CD4-positive, CD25-positive, alpha-beta regulatory T cell (primary cell): ENCODE data around the gene PPP1R12C. TPM values are rescaled to one million over a fixed set of nuclear protein-coding genes. Genes with fewer than 3 reads are reported as not detected.

ENCODE experiments used
- ATAC-seq, 2 donors: fragments of 150-1000 bp; cut with Tn5 transposase; one replicate each; pipeline ENCODE4 v1.10.0; 2021; ENCODE audit warnings: low read depth in 2 of 2, moderate number of reproducible peaks in 2 of 2, moderate library complexity in 1 of 2
- DNase-seq, 3 donors: peaks; one replicate each; pipeline versions ENCODE4 v3.0.0 to v3.0.0-alpha.2; 2012 to 2022; ENCODE audit warnings: mixed read lengths in 1 of 3
- H3K27ac ChIP-seq: one replicate; pipeline ENCODE4 v1.7.0; 2013; ENCODE audit warnings: mild to moderate bottlenecking, low read length; ENCODE audit not compliant: insufficient read depth, poor library complexity, severe bottlenecking
- H3K27me3 ChIP-seq: one replicate; pipeline ENCODE4 v1.7.0; 2013; ENCODE audit warnings: low read length; ENCODE audit not compliant: control insufficient read depth, insufficient read depth
- H3K36me3 ChIP-seq: one replicate; pipeline ENCODE4 v1.7.0; 2013; ENCODE audit warnings: mild to moderate bottlenecking, low read length, moderate library complexity; ENCODE audit not compliant: control insufficient read depth, insufficient read depth
- H3K4me1 ChIP-seq: 2 replicates; pipeline ENCODE4 v1.7.0; 2013; ENCODE audit warnings: mild to moderate bottlenecking, low read length; ENCODE audit not compliant: insufficient read depth, control insufficient read depth, poor library complexity, severe bottlenecking
- H3K4me3 ChIP-seq: one replicate; pipeline ENCODE4 v1.7.0; 2013; ENCODE audit warnings: low read depth, mild to moderate bottlenecking, low read length, moderate library complexity
- H3K9me3 ChIP-seq, 2 experiments: 1 replicate in 1 of 2; 2 replicates in 1 of 2; pipeline ENCODE4 v1.7.0; 2013; ENCODE audit warnings: low read length in 2 of 2, mild to moderate bottlenecking in 1 of 2, moderate library complexity in 1 of 2; ENCODE audit not compliant: control insufficient read depth in 2 of 2
- H3K27ac Mint-ChIP-seq, 3 donors: one replicate each; pipeline ENCODE4 v1.8.0; 2020 to 2022; ENCODE audit warnings: mild to moderate bottlenecking in 3 of 3, mixed read lengths in 3 of 3, moderate library complexity in 2 of 3
- H3K27me3 Mint-ChIP-seq: one replicate; pipeline ENCODE4 v1.8.0; 2022; ENCODE audit warnings: mild to moderate bottlenecking, mixed read lengths
- H3K36me3 Mint-ChIP-seq: one replicate; pipeline ENCODE4 v1.8.0; 2020; ENCODE audit warnings: mixed read lengths
- H3K4me1 Mint-ChIP-seq, 4 donors: one replicate each; pipeline ENCODE4 v1.8.0; 2020 to 2022; ENCODE audit warnings: mixed read lengths in 4 of 4, mild to moderate bottlenecking in 1 of 4
- H3K4me3 Mint-ChIP-seq, 4 donors: one replicate each; pipeline ENCODE4 v1.8.0; 2020 to 2022; ENCODE audit warnings: mild to moderate bottlenecking in 4 of 4, mixed read lengths in 4 of 4, moderate library complexity in 3 of 4
- H3K9me3 Mint-ChIP-seq, 7 donors: one replicate each; pipeline ENCODE4 v1.8.0; 2020 to 2022; ENCODE audit warnings: mixed read lengths in 7 of 7, mild to moderate bottlenecking in 3 of 7, moderate library complexity in 2 of 7
- polyA plus RNA-seq, 4 donors: library from polyadenylated mRNA; unstranded; fragments of 300-500 nt; fragmentation: Illumina TruSeq; gene quantifications; one replicate each; pipeline ENCODE4 v1.2.3, GENCODE V29; 2021
- total RNA-seq: library from RNA; stranded (reverse); gene quantifications from one replicate; pipeline ENCODE4 v1.2.3, GENCODE V29; 2022

Gene PPP1R12C
- total RNA-seq (191 TPM), polyA plus RNA-seq (1 to 10 TPM; 2.2 to 5.9 (median 3.8) TPM)

DNA sequence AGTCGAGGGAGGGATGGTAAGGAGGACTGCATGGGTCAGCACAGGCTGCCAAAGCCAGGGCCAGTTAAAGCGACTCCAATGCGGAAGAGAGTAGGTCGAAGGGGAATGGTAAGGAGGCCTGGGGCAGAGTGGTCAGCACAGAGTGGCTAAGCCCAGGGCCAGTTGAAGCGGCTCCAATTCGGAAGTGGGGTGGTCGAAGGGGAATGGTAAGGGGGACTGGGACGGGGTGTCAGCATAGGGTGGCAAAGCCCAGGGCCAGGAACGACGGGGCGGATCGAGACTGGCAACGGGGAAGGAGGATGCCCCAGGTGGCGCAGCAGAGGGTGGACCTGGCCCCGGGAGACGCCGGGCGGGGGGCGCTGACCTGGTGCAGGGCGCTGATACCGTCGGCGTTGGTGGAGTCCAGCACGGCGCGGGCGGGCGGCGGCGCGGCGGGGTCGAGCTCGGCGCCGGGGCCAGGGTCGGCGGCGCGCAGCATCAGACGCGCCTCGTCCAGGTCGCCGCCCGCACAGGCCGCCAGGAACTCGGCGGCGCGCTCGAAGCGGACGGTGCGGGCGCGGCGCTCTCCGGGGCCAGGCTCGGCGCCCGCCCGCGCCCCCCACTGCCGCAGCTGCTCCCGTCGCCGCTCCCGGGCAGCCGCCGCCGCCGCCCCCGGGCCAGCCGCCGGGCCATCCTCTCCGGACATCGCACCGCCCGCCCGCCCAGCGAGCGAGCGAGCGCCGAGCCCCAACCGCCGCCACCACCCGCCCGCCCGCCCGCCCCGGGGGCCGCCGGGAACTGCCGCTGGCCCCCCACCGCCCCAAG is at the start of gene PPP1R12C:
TSS of gene PPP1R12C (minus strand) at position 779 of the 804 bp plus-strand sequence. CDS start at position 685, 94 bp downstream.
- Histone ChIP-seq H3K27ac (peak within 1 kb of the TSS; percentile 71), H3K4me3 (peak within 1 kb of the TSS; percentile 80), H3K36me3 (peaks cover 7% of the 10 kb centered on the region), H3K9me3 (no peaks in the 10 kb centered on the region), H3K4me1 (peaks cover 37% of the 10 kb centered on the region), H3K27me3 (no peaks in the 10 kb centered on the region)
- no peaks in the 10 kb centered on the region for H3K36me3 Mint-ChIP-seq
- DNase-seq (peak in 1 of 3 donors; percentile 20), ATAC-seq (peak; percentile 2 to 4)
- H3K4me1 Mint-ChIP-seq, result peaks cover 9 to 48% (median 26%) of the 10 kb centered on the region in 4 donors
- H3K4me3 Mint-ChIP-seq, result peak within 1 kb of the TSS; percentile 98 to 100 (median 99)
- peaks cover 0 to 1% (median 0%) of the 10 kb centered on the region in 7 donors for H3K9me3 Mint-ChIP-seq
- H3K27me3 Mint-ChIP-seq, result peaks cover 10% of the 10 kb centered on the region
- peak within 1 kb of the TSS; percentile 98 to 99 (median 99) for H3K27ac Mint-ChIP-seq

DNA sequence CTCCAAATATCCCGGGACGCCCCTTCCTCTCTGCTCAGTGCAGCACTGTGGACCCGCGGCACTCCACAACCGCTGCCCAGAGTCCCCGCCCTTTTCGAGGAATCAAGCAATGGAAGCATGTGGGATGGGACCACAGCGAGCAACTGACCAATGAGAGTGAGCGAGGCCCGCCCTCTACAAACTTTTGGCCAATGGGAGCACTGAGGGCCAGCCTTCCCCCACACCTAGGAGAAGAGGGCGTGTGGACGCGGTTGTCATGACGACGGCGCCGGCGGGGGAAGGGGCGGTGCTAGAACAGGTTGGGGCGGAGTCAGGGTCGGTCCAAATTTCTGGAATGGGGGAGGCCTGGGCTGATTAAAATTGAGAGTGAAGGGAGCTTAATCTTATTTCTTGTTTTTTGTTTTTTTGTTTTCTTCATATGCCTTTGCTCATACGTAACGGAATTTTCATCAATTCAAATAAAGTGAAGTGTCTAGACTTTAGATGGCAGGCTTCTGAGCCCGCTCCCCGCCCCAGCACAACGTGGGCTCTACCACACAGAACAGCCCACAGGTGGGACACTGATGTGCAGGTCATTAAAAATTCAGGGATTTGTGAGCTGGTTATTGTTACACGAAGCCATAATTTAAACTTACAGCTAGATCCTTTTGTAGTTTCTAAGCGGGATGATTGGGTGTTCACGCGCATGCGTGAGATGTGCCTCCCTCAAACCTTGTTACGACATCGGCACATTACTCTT is 49.3 kb upstream of the PPP1R12C start, which contains the start of gene DNAAF3:
TSS of gene DNAAF3 (minus strand) at position 84 of the 739 bp plus-strand sequence. CDS start 200 bp downstream, outside the sequence.
- H3K4me1 ChIP-seq, result peaks cover 12% of the 10 kb centered on the region
- Mint-ChIP-seq H3K36me3 (peaks cover 5% of the 10 kb centered on the region), H3K9me3 (peaks cover 0 to 7% (median 4%) of the 10 kb centered on the region in 7 donors), H3K27ac (peak within 1 kb of the TSS in 2 of 3 donors; percentile 48 to 59), H3K27me3 (peaks cover 78% of the 10 kb centered on the region), H3K4me3 (peak within 1 kb of the TSS; percentile 16 to 88 (median 50)), H3K4me1 (peaks cover 0 to 19% (median 9%) of the 10 kb centered on the region in 4 donors)
- H3K27ac ChIP-seq, result no peak within 1 kb of the TSS
- H3K9me3 ChIP-seq, result no peaks in the 10 kb centered on the region
- H3K4me3 ChIP-seq, result no peak within 1 kb of the TSS
- peaks cover 21% of the 10 kb centered on the region for H3K27me3 ChIP-seq
- ATAC-seq (peak; percentile 42 to 50), DNase-seq (peak in 2 of 3 donors; percentile 45 to 74)
- no peaks in the 10 kb centered on the region for H3K36me3 ChIP-seq

DNA sequence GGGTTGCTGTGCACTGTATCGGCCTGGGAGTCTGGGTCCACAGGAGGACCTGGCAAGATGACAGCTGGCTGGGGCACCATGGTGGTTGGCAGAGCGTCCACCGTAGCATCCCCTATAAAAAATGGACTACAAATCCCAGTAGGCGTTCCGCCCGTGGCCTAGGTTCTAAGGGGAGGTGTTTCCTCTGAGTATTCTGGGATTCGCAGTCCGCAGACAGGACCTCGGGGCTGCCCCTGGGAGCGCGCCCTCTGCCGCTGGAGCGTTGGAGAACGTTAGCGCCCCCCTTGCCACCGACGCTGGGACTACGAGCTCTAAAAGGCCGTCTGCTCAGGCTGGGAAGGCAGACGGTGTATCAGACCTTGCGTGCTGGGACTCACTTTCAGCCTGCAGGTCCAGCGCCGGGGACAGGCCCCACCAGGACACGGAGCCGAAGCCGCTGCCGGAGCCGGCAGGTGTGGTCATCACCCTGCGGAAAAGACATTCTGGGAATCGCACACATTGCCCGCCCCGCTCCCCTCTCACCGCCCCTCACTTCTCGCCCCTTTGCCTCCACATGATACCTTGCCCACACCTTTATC is 48.6 kb upstream of the PPP1R12C start:
- H3K27me3 Mint-ChIP-seq, result peaks cover 72% of the 10 kb centered on the region

DNA sequence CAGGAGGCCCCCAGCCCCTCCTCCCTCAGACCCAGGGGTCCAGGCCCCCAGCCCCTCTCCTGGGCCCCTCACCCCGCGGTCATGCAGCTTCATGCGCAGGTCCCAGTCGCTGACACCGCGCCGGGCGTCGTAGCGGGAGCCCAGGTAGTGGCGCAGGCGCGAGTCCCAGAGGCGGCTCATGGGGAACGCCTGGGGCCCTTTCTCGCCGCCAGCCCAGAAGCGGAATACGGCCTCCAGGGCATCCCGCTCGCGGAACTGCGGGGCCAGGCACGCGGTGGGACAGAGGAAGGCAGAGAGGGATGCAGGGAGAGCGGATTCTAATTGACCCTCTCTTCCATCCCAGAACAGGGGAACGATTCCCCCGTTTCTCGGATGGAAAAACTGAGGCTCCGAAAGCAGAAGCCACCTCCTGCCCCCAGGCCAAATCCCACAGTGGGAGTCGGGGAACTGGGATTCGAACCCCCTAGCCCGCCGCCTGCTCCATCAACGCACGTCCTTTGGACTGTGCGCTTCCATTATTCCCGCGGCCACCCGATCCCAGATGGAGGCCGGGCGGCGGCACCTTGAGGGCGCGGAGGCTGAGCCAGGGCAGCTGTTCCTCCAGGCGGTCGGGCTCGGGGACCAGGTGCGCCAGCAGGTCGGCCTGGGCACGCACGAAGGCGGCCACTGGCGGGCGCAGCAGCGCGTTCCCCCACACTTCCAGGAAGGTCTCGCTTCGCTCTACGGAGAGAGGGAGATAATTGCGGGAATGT is 44.3 kb upstream of the PPP1R12C start:
- H3K36me3 ChIP-seq, result no peaks in the 10 kb centered on the region
- peaks cover 7% of the 10 kb centered on the region for H3K27me3 ChIP-seq
- no peak overlapping the region for H3K27ac ChIP-seq
- H3K9me3 ChIP-seq, result no peaks in the 10 kb centered on the region
- Mint-ChIP-seq H3K27me3 (peaks cover 66% of the 10 kb centered on the region), H3K4me3 (no peak overlapping the region), H3K4me1 (peaks cover 0 to 29% (median 8%) of the 10 kb centered on the region in 4 donors), H3K27ac (no peak overlapping the region), H3K9me3 (peaks cover 0 to 7% (median 2%) of the 10 kb centered on the region in 7 donors), H3K36me3 (peaks cover 3% of the 10 kb centered on the region)
- no peak for ATAC-seq
- peaks cover 8% of the 10 kb centered on the region for H3K4me1 ChIP-seq
- DNase-seq, result no peak
- no peak overlapping the region for H3K4me3 ChIP-seq

More for the DNA sequence above, 48.6 kb upstream of the PPP1R12C start:
- peaks cover 5% of the 10 kb centered on the region for H3K36me3 Mint-ChIP-seq
- peak; percentile 14 to 57 for ATAC-seq
- peak overlapping the region in 2 of 4 donors; percentile 58 to 88 for H3K4me3 Mint-ChIP-seq
- peaks cover 0 to 16% (median 9%) of the 10 kb centered on the region in 4 donors for H3K4me1 Mint-ChIP-seq
- Histone ChIP-seq H3K27me3 (peaks cover 21% of the 10 kb centered on the region), H3K9me3 (no peaks in the 10 kb centered on the region), H3K4me1 (peaks cover 12% of the 10 kb centered on the region), H3K36me3 (no peaks in the 10 kb centered on the region), H3K27ac (no peak overlapping the region), H3K4me3 (no peak overlapping the region)
- H3K27ac Mint-ChIP-seq, result peak overlapping the region in 2 of 3 donors; percentile 48 to 59
- H3K9me3 Mint-ChIP-seq, result peaks cover 0 to 7% (median 4%) of the 10 kb centered on the region in 7 donors
- DNase-seq, result peak in 2 of 3 donors; percentile 18 to 42

DNA sequence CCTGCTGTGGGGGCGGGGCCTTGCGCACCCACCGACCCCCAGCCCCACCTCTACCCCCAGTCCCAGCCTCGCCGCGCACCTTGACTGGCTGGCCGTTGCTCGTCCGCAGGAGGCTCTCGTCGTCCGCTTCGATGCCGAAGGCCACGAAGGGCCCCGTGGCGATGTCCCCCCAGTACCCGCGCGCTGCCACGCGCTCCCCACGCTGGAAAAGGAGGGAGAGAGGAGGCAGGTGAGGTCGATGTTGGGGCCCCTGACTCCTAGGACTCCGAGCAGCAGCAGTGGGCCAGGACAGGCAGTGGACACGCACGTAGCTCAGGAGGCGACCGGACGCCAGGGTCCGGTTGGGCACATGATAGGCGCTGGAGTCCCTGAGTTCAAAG is 43.5 kb upstream of the PPP1R12C start:
- no peak for ATAC-seq
- no peak overlapping the region for H3K4me3 ChIP-seq
- Mint-ChIP-seq H3K4me3 (no peak overlapping the region), H3K36me3 (no peaks in the 10 kb centered on the region), H3K4me1 (peaks cover 0 to 27% (median 3%) of the 10 kb centered on the region in 4 donors), H3K27me3 (peaks cover 66% of the 10 kb centered on the region), H3K9me3 (peaks cover 0 to 8% (median 0%) of the 10 kb centered on the region in 7 donors), H3K27ac (no peak overlapping the region)
- peaks cover 7% of the 10 kb centered on the region for H3K4me1 ChIP-seq
- no peak overlapping the region for H3K27ac ChIP-seq
- H3K36me3 ChIP-seq, result no peaks in the 10 kb centered on the region
- peaks cover 0 to 4% of the 10 kb centered on the region in 2 experiments for H3K9me3 ChIP-seq
- DNase-seq, result no peak
- H3K27me3 ChIP-seq, result peaks cover 7% of the 10 kb centered on the region

DNA sequence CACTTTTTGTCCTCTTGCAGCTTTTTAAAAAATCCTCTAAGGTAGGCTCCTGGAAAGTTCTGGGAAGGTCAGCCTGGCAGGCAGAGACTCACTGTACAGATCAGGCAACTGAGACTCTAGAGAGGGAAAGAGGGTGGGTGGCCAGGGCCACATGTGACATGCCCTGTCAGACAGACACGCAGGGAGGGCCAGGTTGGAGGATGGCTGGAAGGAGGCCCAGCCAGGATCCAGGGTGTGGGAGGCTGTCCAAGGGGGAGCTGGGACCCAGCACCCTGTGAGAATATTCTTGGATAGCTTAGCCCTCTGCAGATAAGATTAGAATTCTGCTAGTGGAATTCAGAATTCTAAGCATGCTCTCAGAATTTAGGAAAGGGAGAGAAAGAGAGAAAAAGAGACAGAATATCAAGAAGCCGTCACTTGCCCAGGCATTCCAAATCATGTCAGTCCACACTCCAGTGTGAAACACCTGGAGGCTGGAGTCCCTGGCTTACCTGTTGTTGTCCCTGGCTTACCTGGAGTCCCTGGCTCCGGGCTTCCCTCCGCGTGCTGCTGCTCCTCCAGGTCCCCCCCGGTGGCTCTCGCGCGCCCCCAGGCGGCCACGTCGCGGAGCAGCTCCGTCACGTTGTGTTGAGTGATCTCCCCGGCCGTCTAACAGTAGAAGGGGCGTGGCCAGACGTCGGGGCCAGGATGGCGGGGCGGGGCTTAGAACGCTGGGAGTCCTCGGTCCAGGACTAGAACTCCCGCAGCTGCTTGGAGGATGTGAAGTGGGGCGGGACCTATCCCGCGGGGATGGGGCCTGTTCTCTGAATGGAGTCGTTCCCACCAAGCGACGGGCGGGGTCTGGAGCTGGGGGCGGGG is 42.9 kb upstream of the PPP1R12C start:
- Histone ChIP-seq H3K27me3 (peaks cover 3% of the 10 kb centered on the region), H3K36me3 (no peaks in the 10 kb centered on the region), H3K27ac (no peak overlapping the region), H3K4me1 (peaks cover 7% of the 10 kb centered on the region), H3K9me3 (peaks cover 0 to 4% of the 10 kb centered on the region in 2 experiments), H3K4me3 (no peak overlapping the region)
- peaks cover 0 to 24% (median 3%) of the 10 kb centered on the region in 4 donors for H3K4me1 Mint-ChIP-seq
- H3K4me3 Mint-ChIP-seq, result no peak overlapping the region
- H3K27me3 Mint-ChIP-seq, result peaks cover 60% of the 10 kb centered on the region
- ATAC-seq (peak; percentile 84 to 85), DNase-seq (peak; percentile 70 to 85 (median 77))
- H3K27ac Mint-ChIP-seq, result no peak overlapping the region
- peaks cover 0 to 6% (median 0%) of the 10 kb centered on the region in 7 donors for H3K9me3 Mint-ChIP-seq
- no peaks in the 10 kb centered on the region for H3K36me3 Mint-ChIP-seq
